RWPE1 (cell line): ENCODE data around the gene ZNF565.
"Not testable (repeated sequence)": the region's sequence is repeated elsewhere in the genome, so short reads cannot be mapped to it uniquely, and the experiment has no call there.

Source experiments
- CTCF ChIA-PET: fragments of 350-600 bp; sonication (Branson Sonifier 250); formaldehyde crosslinking; extraction: SDS; loops from one replicate; lab custom pipeline; 2021; lab: Yijun Ruan, JAX
- POLR2A ChIA-PET: fragments of 400-600 bp; formaldehyde crosslinking; extraction: SDS; loops from one replicate; lab custom pipeline; 2020; ENCODE audit warnings: antibody characterized with exemption; ENCODE audit not compliant: low non-redundant PET; lab: Yijun Ruan, JAX
- DNase-seq: peaks from one replicate; pipeline ENCODE4 v3.0.0; 2012; ENCODE audit warnings: low spot score
- H3K27ac ChIP-seq: fragments of 450-650 bp; 2 replicates; pipeline ENCODE4 v1.5.1; 2017
- TF ChIP-seq, protein P1 (sequence below): fragments of 450-650 bp; conservative IDR thresholded peaks from 2 replicates; pipeline ENCODE4 v1.5.1; 2017; ENCODE audit warnings: low read depth, mild to moderate bottlenecking

Gene ZNF565

DNA sequence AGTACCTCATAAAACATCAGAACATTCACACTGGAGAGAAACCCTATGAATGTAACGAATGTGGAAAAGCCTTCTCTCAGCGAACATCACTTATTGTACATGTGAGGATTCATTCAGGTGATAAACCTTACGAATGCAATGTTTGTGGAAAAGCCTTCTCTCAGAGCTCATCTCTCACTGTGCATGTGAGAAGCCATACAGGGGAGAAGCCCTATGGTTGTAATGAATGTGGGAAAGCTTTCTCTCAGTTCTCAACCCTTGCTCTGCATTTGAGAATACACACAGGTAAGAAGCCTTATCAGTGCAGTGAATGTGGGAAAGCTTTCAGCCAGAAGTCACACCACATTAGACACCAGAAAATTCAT is 22.5 kb upstream of the ZNF565 start:
- H3K27ac ChIP-seq = no peak overlapping the region
- ChIA-PET CTCF (no interaction called here), POLR2A (no interaction called here)
- no peak for DNase-seq
- TF ChIP-seq, protein P1, sequence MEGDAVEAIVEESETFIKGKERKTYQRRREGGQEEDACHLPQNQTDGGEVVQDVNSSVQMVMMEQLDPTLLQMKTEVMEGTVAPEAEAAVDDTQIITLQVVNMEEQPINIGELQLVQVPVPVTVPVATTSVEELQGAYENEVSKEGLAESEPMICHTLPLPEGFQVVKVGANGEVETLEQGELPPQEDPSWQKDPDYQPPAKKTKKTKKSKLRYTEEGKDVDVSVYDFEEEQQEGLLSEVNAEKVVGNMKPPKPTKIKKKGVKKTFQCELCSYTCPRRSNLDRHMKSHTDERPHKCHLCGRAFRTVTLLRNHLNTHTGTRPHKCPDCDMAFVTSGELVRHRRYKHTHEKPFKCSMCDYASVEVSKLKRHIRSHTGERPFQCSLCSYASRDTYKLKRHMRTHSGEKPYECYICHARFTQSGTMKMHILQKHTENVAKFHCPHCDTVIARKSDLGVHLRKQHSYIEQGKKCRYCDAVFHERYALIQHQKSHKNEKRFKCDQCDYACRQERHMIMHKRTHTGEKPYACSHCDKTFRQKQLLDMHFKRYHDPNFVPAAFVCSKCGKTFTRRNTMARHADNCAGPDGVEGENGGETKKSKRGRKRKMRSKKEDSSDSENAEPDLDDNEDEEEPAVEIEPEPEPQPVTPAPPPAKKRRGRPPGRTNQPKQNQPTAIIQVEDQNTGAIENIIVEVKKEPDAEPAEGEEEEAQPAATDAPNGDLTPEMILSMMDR = no peak

DNA sequence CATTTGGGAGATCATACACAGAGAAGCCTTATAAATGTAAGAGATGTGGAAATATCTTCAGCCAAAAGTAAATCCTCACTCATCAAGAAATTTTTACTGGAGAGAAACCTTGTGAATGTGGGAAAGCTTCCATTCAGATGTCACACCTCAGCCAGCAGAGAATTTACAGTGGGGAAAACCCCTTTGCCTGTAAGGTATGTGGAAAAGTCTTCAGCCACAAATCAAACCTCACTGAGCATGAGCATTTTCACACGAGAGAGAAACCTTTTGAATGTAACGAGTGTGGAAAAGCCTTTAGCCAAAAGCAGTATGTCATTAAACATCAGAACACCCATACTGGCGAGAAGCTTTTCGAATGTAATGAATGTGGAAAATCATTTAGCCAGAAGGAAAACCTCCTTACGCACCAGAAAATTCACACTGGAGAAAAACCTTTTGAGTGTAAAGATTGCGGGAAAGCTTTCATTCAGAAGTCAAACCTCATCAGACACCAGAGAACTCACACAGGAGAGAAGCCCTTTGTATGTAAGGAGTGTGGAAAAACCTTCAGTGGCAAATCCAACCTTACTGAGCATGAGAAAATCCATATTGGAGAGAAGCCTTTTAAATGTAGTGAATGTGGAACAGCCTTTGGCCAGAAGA is 22.0 kb upstream of the ZNF565 start:
- DNase-seq = no peak
- POLR2A ChIA-PET = no interaction called here
- CTCF ChIA-PET = interaction anchor here (1.2 kb wide), 1 partner anchor 50 kb away, joined by 3 read pairs; no protein-coding TSS in a partner anchor
- H3K27ac ChIP-seq = no peak overlapping the region
- TF ChIP-seq, protein P1 = no peak

DNA sequence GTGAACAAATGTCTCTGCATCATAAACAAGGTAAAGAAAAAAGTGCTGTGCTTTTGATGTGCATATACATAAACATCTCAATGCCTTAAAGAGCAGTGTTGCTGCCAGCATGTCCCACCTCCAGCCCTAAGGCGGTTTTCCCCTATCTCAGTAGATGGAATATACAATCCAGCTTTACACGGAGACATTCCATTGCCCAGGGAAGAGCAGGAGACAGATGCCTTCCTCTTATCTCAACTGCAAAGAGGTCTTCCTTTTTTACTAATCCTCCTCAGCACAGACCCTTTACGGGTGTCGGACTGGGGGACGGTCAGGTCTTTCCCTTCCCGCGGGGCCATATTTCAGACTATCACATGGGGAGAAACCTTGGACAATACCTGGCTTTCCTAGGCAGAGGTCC is 19.2 kb upstream of the ZNF565 start:
- POLR2A ChIA-PET, CTCF ChIA-PET, H3K27ac ChIP-seq, DNase-seq: not testable (repeated sequence)

- TF ChIP-seq, protein P1 = no peak
- CTCF ChIA-PET = no interaction called here
- H3K27ac ChIP-seq = no peak overlapping the region
- no peak for DNase-seq
- POLR2A ChIA-PET = no interaction called here
Measured at GRCh38 chr19:36225219-36225892, 10.9 kb upstream of the ZNF565 start.

DNA sequence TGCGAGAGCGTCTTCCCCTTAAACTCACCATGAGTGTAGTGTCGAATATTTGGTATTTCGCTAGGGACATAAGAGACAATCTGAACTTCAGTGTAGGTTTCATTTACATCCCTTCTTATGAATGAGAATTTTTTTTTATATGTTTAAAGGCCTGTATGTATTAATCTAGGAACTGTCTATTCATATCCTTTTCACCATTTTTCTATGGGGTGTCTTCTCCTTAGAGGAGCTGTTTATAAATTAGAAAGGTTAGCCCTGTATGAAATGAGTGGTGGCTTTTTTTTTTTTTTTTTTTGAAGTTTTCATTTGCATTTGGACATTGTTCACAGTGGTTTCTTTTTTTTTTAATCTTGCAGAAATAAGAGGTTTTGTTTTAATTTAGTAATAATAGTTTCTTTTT is 8.0 kb upstream of the ZNF565 start:
- TF ChIP-seq, protein P1 = no peak
- POLR2A ChIA-PET = no interaction called here
- DNase-seq = no peak
- no peak overlapping the region for H3K27ac ChIP-seq
- CTCF ChIA-PET = no interaction called here

DNA sequence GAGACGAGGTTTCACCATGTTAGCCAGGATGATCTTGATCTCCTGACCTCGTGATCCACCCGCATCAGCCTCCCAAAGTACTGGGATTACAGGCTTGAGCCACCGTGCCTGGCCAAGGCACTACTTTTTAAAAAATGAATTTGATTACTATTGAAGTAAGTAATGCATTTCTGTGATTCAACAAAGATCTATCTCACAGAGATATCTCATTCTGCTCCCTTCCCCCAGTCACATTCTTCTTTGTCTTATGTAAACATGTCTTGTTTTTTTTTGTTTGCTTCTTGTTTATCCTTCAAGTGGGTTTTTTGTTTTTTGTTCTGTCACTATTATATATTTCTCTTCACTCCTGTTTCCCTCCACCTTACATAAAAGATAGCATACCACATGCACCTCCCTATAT is 7.0 kb upstream of the ZNF565 start:
- CTCF ChIA-PET = interaction anchor here (0.6 kb wide), 1 partner anchor 1004 kb away, joined by 3 read pairs; no protein-coding TSS in a partner anchor
- TF ChIP-seq, protein P1 = no peak
- DNase-seq = no peak
- H3K27ac ChIP-seq = no peak overlapping the region
- POLR2A ChIA-PET = no interaction called here

DNA sequence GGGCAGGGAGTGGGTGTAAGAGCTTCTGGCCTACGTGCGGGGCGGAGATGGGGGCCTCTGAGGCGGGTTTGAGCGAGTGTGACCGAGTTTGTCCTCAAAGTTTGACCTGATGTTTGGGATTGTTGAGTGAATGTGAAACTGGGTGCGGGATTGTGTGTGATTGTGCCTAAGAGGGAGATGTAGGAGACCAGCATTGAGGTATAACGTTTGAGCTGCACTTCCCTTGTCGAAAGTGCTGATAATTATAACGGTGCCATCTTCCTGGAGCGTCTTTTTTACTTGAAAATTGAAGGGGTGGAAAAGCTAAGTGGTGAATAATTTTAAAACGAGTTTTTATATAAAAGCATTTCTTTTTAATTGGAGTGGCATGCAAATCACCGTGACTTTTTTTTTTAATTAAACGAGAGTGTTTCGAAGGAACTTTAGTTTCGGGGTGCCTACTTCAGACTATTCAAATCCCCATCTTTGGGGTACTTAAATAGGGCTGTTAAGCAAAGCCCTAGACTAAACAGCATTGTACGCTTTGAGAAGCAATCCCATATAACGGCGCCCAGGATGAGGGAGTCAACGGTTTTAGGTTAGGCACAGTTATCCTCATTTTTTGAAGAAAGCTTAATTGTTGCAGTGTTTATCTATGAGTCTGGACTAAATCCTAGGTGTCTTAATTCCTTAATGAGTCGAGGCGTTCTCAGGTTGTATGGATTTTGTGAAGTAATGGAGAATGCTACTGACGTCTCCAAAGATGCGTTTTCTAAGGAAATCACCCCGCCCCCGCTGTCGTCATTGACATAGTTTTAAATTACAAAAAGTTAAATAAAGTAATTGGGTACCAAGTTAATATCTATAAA is 1.0 kb upstream of the ZNF565 start:
- CTCF ChIA-PET = no interaction called here
- TF ChIP-seq, protein P1 = no peak
- DNase-seq = no peak
- H3K27ac ChIP-seq = peak overlapping the region; percentile 92
- POLR2A ChIA-PET = no interaction called here
